ENCODE measurements around the gene MAOA.

DNA sequence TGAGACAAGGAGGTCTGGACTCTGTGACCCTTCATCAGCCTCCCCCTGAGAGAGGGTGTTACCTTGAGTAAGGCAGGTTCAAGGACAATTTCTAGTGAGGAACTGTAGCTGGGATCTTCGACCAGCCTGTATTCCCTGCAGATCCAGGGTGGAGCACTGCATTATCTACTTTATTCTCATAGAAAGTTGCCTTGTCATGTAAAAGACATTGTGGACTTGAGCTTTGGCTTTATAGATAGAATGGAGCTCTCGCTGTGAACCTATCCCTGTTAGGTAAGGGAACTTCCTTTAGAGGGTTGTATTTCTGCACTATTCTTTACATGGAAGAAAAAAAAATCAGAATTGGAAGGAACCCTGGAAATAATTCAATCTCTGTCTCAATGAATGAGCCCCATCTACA, 91.4 kb downstream of the MAOA start:
- TF ChIP-seq, protein P1, sequence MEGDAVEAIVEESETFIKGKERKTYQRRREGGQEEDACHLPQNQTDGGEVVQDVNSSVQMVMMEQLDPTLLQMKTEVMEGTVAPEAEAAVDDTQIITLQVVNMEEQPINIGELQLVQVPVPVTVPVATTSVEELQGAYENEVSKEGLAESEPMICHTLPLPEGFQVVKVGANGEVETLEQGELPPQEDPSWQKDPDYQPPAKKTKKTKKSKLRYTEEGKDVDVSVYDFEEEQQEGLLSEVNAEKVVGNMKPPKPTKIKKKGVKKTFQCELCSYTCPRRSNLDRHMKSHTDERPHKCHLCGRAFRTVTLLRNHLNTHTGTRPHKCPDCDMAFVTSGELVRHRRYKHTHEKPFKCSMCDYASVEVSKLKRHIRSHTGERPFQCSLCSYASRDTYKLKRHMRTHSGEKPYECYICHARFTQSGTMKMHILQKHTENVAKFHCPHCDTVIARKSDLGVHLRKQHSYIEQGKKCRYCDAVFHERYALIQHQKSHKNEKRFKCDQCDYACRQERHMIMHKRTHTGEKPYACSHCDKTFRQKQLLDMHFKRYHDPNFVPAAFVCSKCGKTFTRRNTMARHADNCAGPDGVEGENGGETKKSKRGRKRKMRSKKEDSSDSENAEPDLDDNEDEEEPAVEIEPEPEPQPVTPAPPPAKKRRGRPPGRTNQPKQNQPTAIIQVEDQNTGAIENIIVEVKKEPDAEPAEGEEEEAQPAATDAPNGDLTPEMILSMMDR (IDR thresholded peaks at IDR 0.05; ENCODE audit: extremely low read depth in 1 of 2, insufficient read depth in 1 of 2, low read depth in 1 of 2, low read length in 2 of 2) = no peak
- TF ChIP-seq POLR2AphosphoS5 (IDR thresholded peaks at IDR 0.05; ENCODE audit: insufficient read depth, low read depth, low read length) = no peak
- TF ChIP-seq EZH2 (IDR thresholded peaks at IDR 0.05; ENCODE audit: borderline replicate concordance, low read depth, low read length, severe bottlenecking) = no peak
- TF ChIP-seq POLR2A (IDR thresholded peaks at IDR 0.05; ENCODE audit: low read depth, low read length) = no peak
- no peak for TF ChIP-seq FOS (IDR thresholded peaks at IDR 0.05; ENCODE audit: borderline replicate concordance, insufficient read depth, low read length)
- TF ChIP-seq JUN (IDR thresholded peaks at IDR 0.05; ENCODE audit: borderline replicate concordance, insufficient read depth, insufficient read length, low read depth) = no peak
